GM19023 (cell line): ENCODE measurements around the gene ADAMTS9.

Source experiments
- ATAC-seq: cut with Tn5 transposase; IDR thresholded peaks from one replicate; pipeline ENCODE4 v1.9.1; 2021; ENCODE audit warnings: mild to moderate bottlenecking, moderate library complexity; ENCODE audit not compliant: unreplicated experiment

Gene ADAMTS9

DNA sequence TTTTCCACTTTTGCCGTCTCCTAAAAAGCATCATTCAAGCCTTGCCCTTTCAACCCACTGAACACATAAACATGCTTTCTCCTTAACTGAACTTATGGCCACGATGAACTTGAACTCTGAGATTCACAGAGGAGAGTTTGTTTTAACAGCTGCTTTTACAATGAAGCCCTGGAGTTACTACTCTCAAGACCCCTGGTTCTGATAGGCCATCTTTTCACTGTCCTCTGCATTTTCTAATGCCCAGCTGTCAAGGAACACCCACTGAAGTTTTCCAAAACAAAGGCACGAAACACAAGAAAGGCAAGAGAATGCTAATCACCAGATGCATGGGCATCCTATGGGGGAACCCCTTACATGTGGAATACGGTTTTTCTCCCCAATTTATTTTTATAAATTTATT lies 100.8 kb downstream of the ADAMTS9 start:
- ATAC-seq, result no peak

DNA sequence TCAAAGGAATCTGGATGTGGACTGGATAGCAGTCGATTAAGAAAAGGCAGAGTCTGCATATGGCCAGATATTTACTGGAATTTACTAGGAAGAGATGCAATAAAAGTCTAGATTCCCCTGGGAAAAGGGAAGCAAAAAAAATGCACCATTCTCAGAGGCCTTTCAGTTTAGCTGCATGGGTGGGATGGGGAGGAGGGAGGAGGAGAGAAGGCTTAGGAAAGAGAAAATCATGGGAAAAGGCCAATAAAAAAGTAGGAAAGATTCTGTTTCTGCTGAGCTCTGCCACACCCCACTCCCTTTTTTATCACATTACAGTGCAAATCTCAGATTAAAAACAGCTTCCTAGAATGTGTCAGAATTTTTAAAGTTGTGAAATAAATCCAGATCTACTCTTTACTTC lies 103.6 kb downstream of the ADAMTS9 start:
- ATAC-seq, result no peak

DNA sequence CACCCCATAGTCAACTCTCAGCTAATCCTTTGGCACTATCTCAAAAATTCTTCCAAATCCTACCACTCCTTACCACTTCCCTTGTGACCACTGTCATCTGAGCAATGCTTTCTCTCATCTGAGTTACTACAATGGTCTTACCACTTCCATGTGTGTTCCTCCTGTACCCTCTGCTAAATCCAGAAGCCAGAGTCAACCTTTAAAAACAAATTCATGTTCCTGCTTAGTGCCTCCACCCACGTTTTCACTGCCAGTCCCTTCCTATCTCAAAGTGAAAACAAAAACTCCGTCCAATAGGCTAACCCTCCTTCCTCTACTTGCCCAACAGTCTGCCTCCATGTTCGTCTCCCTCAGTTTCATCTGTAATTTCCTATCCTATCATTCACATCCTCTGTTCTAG lies 109.0 kb downstream of the ADAMTS9 start:
- ATAC-seq, result no peak

DNA sequence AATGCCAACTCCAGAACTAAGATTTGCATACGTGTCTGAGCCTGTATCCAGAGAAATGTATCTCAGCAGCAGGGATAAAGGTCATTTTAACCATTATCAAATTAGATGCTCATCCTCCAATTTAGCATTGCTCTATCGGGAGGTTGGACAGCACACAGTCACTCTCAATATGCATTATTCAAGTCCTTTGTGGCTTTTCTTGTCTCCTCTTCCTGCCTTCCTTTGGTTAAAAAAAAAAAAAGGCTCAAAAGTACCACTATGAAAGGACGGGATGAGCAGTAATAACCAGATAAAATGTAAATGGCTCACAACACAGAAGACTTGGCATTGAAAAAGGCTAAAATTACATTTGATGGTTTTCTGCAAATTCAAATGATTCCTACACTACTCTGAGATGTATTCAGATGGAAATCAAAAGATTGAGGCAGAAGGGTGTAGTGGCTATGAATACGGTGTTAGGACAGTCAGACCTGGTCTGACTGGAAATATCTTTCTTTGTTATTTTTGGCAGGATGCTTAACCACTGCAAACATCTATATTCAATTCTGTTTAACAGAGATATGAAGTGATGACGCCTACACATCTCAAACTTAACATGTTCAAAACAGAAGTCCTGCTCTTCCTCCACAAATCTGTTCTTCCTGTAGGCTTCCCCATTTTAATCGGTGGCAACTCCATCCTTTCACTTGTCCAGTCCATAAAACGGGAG lies 109.6 kb downstream of the ADAMTS9 start:
- no peak for ATAC-seq

DNA sequence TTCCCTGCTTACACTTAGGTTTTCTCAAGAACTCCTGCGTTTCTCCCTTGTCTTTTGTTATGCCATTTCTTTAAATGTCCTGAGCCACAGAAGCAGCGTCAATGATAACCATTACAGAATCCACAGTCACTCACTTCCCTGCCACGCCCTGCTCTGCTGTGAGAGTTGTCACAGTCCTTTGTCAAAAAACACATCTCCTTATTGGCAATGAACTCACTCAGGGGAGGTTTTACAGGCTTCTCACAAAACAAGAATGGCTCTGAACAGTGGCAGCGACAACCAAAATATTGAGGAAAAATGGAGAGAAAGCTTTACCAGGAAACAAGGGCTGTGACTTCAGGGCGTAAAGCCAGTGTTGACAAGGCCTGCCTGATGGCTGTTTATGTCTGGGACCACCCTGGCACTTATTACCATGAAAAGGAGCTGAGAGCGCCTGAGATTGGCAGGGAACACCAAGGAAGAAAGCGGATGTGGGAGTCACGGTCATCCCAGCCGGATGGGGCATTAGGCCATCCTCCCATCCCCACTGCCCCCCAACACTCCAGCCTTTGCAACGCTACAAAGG lies 111.5 kb downstream of the ADAMTS9 start:
- ATAC-seq, result no peak

DNA sequence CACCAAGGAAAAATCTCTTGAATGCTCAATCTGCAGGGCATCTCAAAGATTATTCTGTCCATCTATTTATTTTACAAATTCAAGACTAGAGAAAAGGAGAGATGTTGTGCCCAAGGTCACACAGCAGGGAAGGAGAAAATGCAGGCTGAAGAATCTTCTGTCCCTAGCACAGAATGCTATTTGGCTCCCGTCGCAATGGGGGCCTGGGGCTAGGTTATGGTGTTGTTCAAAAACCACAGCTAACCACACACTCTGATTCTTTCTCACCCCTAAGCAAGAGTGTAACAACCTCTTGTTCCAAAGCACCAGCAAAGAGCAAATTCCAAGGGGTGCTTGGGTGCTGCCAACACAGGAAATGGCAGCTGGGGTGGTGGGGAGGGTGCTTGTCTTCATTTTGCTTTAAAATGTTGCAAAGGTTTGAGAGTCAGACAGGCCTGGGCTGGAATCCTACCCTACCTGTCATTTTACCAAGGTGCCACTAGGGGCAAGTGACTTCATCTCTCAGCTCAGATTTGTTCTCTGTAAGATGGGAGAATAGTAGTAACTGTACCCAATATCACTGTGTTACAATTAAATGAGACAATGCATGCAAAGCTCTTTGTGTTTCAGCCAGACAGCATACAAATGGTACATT lies 112.5 kb downstream of the ADAMTS9 start:
- ATAC-seq, result peak; percentile 72

DNA sequence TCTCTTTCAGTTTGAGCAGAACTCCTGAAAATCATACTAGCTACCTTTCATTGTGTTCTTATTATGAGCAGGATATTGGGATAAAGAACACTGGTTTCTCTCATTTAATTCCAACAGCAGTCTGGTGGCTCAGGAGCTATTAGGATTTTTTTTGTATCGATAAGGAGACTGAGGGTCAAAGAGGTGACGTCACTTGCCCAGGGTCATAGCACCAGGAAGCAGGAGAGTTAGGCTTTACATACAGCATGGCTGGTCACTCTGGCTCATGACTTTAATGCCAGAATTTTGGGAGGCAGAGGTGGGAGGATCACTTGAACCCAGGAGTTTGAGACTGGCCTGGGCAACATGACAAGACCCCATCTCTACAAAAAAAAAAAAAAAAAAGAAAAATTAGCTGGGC lies 113.6 kb downstream of the ADAMTS9 start:
- ATAC-seq, result no peak

DNA sequence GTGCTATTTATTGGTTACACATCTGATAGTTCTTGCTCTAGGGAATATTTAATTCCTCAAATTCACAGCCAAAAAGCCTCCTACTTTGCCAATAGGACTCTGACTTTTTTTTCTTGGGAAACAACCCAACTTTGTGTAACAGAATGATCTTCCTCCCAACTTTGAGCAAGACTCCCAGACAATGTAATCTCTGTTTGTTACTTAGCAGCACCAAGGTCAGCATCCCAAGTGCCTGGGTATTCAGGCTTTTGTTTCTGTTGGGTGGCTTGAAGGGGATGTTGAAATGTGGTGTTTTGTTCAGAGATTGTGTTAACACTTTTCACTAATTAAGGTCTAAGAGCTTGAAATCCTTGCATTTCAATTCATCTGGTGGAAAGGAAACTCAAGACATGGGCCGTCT lies 115.8 kb downstream of the ADAMTS9 start:
- no peak for ATAC-seq

DNA sequence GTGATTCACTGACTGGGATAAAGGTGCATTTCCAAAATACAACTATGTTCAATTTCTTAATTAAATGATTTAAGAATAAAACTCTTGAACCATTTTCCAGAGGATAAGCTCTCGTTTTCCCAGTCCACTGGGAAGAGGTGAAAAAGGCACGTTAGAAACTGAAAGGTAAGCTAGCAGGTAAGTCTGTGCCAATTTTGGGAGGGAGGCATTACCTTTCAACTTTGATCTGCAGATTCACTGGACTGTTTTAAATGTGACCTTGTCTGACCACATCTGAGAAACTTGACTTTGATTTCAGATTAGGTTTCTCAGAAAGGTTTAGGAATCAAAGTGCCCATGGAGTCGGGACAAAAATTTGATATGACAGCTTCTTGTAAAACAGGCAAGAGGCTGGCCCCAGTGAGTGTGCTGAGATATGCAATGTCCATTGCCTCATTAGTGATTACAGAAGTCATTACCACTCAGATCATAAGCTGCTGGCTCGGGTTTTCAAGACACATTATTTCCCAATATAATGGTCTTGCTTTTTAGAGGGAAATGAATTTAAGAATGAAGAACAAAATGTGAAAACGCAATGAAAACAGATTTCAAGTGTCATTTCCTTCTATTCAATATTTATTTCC lies 118.8 kb downstream of the ADAMTS9 start:
- ATAC-seq, result no peak

DNA sequence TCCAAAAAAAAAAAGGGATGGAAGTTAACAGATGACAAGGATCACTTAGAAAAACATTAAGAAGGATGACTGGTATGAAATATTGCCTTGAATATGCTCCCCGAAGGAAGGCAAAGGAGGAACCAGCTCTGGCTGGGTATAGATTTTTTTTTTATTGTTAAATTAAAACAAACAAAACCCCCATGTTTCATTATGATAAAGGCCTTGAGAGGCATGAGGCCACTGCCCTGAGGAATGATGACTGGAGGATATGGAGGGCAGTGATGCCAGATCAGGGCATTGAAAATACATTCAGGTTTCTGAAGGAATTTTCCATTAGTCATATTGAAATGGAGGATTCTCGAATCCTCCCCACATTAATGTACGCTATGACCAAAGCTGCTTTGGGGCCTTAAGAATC lies 120.9 kb downstream of the ADAMTS9 start:
- ATAC-seq, result no peak

DNA sequence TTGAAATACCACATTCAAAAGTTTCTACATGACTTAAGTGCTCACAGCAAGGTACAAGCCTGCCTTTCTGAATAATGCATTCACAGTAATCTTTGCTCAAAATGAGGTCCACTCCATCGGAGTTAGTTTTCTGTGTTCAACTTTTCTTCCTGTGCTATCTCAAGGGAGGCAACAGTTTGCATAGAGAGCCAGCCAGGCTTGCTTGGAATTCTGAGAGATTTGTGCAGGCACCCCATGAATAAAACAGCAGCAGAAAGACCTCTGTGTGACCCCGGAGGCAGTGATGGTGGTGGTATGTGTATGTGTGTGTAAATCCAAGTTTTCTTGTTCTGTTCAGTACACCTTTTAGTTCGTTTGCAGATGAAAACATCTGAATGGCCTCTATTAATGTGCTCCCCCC lies 124.0 kb downstream of the ADAMTS9 start:
- ATAC-seq, result no peak

DNA sequence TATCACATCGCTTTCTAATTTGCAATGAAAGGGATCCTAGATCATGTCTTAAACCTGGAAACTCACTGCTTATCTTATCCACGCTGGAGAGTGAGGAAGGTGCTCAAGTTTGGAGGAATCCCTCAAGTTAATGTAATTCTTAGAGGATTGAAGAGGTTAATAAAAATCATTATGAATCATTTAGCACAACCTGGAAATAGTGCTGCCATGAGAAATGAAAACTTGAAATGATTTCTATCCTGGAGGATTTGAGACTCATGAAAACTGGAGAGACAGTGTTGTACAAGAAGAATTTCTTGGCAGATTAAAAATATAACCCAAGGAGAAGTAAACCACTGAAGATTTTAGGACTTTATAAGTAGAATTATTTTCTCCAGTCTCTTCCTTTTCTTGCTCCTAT lies 125.9 kb downstream of the ADAMTS9 start:
- no peak for ATAC-seq

DNA sequence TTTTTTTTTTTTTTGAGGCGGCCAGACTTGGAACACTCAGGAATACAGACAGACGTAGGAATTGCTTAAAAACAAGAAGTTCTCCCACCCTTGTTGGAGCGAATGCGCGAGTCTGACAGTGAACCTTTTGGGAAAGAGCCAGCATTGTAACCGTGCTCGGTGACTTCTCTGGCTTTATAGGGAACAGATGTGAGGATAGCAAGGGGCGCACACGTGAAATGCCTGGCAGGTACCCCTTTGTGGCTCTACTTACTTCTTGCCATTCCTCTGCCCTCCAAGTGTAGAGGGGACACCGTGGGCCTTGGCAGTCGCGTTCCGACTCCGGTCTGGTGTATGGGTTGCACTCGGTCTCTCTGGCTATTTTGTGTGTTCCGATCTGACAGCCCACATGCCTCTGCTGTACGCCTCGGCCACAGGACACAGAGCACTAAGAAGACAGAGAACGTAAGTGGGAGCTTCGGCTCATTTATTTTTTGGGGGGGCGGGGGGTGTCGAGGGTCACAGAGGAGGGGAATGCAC lies 126.4 kb downstream of the ADAMTS9 start:
- ATAC-seq, result no peak

DNA sequence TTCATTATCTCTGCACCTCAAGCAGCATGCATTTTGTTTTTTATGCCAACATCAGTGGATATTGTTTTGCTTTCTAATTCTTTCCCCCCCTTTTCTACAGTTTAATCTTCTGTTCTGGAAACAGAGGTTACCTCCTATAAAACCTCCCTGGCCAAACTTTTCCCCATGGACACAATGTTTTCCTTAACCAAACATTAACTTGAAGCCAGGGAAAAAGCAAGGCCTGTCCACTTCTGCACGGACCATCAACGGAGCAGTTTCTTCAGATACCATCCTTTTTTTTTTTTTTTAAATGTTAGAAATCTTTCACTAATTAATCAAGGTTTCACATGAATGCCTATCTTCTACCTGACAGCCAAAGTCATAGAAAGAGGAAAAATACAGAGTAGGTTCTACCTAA lies 127.0 kb downstream of the ADAMTS9 start:
- no peak for ATAC-seq

DNA sequence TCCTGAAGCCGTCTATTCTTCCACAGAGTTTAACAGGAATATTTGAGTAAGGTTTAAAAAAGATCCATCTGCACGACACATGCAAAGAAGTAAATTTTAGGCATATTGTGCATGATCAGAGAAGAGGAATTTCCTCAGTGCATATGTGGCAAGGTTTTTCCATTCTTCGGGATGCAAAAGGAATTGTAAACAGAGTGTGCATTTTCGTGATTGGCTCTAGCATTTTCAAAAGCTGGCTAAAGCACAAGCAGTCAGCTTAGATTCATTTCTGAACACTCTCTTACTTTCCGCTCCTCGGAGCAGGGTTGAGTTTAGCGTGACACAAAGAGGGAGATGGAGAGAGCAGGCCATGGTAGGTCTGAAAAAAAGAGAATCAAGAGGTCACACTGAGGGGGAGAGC lies 128.2 kb downstream of the ADAMTS9 start:
- ATAC-seq, result no peak

DNA sequence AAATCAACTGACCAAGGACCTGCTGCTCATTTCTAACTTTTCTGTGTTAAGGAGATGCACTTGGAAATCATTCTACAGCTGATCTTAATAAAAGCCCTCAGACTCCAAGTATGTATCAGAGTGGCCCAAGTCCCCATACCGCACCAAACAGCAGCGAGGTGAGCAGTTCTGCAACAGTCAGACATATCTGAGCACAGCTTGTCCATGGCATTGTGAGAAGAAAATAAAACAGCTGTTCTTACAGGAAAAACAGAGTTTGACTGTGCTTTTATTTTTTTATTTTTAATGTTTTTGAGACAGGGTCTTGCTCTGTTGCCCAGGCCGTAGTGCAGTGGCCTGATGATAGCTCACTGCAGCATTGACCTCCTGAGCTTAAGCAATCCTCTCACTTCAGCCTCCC lies 131.8 kb downstream of the ADAMTS9 start:
- no peak for ATAC-seq

DNA sequence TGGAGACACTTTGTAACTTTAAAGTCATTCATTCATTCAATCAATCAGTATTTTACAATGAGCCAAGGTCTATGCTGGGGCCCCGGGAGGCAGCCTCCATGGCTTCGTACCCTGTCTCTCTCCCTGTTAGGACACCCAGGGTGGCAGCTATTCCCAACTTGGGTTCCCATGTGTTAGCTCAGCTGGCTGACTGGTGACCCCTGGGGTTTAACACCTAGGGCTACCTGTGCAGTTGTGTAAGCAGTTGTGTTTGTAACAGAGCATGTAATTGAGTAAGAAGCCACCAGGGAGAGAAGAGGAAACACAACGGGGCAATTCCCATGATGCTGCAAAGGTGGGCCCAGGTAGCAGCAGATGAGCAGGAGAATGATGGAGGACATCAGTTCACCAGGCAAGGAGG lies 132.4 kb downstream of the ADAMTS9 start:
- no peak for ATAC-seq

DNA sequence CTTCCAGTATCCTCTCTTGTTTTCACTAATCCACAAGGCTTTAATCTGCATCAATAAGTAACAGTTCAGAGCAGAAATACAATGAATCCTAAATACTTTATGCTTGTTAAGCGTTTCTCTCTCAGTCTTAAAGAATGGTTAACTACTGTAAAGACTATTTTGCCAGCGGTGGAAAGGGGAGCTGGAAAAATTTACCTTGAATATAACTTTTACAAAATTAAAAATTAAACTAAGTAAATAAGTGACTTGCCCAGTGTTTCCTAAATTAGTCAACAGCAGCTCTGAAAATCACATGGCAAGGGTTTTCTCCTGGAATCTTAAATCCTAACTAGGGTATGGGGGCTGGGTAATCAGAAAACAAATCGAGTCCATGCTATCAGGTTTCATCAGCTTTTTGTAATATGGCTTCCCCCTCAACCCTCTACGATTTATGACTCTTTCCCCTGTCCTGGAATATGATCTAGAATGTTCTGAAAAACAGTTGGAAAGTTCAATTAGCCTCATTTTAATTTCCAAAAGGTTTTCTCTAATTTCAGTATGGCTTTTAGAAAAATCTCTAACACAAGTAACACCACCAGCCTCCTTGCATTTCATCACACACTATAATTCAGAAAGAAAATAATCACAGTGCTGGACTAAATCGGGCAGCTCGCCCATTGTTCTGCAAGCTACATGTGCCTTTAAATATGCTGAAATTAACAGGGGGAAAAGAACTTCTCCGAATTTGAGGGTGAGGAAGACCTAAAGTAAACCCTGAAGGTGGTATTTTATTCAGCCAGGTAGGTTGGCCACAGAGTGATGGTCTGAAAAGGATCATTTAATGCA lies 133.5 kb downstream of the ADAMTS9 start:
- no peak for ATAC-seq

DNA sequence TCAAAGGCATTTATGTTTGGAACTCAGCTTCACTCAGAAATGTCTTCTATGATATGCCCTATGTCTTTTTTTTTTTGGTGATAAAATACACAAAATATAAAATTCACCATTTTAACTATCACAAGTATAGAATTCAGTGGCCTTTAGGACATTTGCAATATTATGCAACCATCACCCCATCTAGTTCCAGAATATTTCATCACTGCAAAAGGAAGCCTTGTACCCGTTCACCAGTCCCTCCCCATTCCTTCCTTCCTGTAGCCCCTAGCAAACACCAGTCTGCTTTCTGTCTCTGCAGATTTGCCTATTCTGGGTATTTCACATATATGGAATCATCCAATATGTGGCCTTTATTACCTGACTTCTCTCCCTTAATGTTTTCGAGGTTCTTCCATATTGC lies 134.8 kb downstream of the ADAMTS9 start:
- no peak for ATAC-seq

DNA sequence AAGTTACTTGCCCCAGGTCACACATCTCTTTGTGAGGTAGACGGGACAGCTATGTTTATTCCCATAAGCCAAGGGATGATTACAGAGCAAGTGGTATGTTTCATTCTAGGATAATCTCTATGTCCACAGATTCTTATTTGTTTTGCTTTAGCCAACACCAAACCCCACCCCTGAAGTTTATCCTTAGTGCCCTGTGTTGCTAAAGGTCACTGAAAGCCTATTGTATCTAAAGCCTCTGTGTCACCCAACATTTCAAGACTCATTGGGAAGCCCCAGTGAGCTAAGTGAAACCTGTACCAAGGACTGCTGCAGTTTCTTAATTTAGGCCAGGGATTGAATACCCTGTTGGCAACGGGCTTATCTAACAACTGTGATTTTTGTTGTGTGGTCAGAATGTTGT lies 135.6 kb downstream of the ADAMTS9 start:
- no peak for ATAC-seq

DNA sequence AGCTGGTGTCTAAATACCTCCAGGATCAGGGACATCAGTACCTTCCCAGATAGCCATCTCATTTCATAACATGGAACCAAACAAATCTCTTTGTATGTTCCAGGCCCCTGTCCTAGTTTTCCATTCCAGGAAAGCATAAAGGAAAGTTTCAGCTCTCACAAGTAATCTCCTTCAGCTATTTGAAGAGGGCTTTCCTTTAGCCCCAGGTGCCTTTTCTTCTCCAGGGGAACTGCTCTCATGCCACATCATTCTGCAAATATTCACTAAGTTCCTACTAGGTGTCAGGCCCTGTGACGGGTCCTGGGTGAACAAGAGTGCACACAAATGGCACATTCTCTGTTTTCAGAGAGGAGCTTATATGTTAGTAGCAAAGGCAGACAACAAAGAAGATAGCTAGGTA lies 136.1 kb downstream of the ADAMTS9 start:
- no peak for ATAC-seq
